GM19351 (cell line): ENCODE data around the gene TTC3.

Source experiments
- ATAC-seq: cut with Tn5 transposase; IDR thresholded peaks from one replicate; pipeline ENCODE4 v1.9.1; 2021; ENCODE audit warnings: mild to moderate bottlenecking, moderate library complexity; ENCODE audit not compliant: unreplicated experiment

Gene TTC3

DNA sequence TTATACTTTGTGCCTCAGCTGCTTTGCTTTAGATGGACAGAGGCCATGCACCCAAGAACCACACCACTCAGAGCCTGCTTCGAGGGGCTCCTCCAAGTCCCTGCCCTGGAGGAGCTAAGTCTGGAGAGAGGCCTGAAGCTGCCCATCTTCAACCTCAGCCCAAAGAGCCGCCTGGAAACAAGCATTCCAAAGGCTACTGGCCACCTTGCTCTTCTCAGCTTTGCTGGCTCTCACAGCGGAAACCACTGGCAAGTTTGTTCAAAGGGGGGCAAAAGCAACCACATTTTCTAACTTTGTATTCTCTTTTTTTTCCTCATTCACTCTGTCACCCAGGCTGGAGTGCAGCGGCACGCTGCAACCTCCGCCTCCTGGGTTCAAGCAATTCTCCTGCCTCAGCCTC lies 170.9 kb downstream of the TTC3 start:
- ATAC-seq: no peak

DNA sequence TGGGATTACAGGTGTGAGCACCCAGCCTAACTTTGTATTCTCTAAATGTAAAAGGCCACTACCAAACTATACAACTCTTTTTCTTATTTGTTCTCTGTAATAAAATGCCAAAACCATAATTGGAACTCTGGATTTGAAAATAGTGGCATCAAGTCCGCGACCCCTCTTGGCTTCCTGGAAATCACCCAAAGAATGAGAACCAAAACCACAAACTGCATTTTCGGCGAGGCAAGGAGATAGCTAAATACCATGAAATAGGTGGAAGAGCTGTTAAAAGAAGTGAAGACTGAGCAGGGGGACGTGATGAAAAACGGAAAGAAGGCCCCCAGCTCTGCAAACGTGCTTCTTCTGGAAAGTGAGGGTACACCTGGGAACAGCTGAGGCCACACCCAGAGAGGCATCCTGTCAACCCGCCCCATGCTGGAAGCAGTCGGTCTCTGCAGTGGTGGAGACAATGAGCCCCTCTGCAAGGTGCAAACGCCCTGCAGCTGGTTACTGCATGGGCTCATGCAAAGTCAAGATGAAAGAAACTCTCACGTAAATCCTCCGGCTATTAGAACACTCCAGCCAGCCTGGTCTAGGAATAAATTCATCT lies 171.5 kb downstream of the TTC3 start:
- ATAC-seq: no peak

DNA sequence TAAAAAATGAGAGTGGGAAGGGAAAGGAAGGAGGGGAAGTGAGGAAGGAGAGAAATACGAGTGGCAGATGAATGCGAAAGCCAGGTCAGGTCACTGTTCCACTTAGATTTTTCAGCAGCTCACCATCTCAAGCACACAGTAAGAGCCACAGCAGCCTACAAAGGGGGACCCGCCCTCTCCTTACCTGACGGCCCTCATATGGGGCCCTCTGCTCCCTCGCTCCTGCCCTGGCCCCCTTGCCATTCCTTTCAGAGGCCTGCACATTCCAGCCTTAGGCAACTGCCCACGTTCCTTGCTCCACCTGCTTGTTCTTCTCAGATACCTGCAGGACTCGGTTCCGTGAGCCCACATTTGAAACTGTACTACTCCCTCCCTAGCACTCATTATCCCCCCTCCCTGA lies 172.1 kb downstream of the TTC3 start:
- ATAC-seq: no peak

DNA sequence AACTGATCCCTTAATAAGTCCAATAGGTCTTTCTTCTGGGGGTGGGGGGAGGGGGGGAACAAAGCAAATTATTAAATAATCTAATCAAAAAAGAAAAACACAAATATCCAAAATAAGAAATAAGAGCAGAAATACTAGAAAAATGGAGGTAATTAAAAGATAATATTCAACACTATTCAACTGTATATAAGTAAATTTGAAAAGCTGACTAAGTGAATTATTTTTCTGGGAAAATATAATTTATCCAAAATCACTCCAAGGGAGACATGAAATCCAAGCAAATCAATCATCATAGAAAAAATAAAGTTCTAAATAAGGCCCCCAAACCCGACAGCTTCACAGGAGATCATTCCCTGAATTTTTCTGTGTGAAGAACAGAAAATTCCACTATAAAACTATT lies 175.2 kb downstream of the TTC3 start:
- ATAC-seq: no peak

DNA sequence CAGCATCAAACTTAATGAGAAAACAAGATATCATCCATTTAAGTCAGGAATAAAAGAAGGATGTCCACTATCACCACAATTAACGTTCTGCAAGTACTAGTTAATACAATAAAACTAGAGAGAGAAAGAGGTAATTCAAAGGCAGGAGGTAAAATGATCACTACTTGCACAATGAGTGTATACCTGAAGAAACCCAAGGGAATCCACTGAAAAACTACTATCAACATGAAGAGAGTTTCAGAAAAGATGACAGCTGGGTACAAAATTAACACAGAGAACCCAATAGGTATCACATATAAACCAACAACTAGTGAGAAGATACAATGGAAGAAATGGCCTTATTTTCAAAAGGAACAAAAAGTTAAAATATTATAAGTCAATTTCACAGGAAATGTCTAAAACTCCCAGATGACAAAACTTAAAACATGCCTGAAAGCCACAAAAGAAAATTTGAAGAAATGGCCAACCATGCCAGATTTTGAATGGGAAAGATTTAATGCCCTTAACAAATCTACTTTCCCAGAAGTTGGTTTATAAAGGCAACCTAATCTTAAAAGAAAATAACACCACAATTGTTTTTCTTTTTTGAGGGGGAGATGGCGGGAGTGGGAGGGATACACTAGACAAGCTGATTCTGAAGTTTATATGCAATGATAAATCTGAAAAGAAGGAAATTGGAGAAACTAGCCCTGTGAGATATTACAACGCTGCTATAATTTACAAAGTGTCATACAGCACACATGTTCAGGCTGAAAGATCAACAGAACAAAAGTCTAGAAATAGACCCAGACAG lies 176.3 kb downstream of the TTC3 start:
- ATAC-seq: no peak

DNA sequence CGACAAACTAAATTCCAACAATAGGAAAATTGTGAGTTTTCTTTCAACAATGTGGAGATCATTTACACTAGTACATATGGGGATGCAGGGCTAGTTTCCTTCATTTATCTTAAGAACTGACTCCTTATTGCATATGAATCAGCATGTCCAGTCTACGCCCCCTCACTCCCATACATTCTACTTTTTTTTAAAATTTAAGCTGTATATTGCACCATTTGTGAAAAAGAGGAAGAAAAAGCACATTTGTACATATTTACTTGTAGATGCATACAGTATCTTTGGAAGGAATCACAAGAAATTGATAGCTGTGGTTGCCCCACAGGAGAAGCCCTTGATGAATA lies 178.2 kb downstream of the TTC3 start:
- no peak for ATAC-seq
